ENCODE results near the gene RNF213. TPM values are rescaled to one million over a fixed set of nuclear protein-coding genes. Genes with fewer than 3 reads are reported as not detected.

The RNF213 gene
- total RNA-seq, 1 experiment from 2014 or later, result 44.5 TPM

DNA sequence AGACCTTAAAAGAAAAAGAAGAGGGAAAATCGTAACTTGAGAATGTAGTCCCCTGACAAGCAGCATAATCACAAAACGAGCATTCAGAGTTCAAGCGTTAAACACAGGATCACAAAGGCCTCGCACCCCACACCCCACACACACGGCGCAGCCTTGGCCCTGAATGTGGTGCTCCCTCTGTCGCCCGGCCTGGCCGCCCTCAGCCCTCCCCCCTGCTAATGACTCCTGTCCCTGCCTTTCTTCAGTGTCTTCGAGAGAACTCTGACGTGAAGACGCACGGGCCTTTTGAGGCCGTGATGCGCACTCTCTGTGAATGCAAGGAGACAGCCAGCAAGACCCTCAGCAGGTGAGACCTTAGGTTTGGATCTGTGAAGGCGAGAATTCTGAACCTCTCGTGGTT is 106.9 kb downstream of the RNF213 start:
- no peak overlapping the region for H3K27ac ChIP-seq (ENCODE audit: low read depth, low read length)
- H3K36me3 ChIP-seq (ENCODE audit: control insufficient read depth in 1 of 2, insufficient read depth in 2 of 2, low read length in 2 of 2), result peaks cover 15 to 24% of the 10 kb centered on the region in 2 experiments; a peak in 3 of 4 replicates
- no peaks in the 10 kb centered on the region for H4K20me1 ChIP-seq (ENCODE audit: insufficient read depth)
- no peak for DNase-seq (ENCODE audit: low read depth, low spot score)
- no peaks in the 10 kb centered on the region for H3K9me2 ChIP-seq (ENCODE audit: insufficient read depth)
- ATAC-seq, result no peak
- H3K27me3 ChIP-seq (ENCODE audit: insufficient read depth, low read length), result no peaks in the 10 kb centered on the region
- H3K4me2 ChIP-seq (ENCODE audit: low read length), result no peak overlapping the region
- no peaks in the 10 kb centered on the region for H3K79me2 ChIP-seq (ENCODE audit: insufficient read depth, low read length)
- H3K4me1 ChIP-seq (ENCODE audit: control insufficient read depth in 1 of 2, insufficient read depth in 2 of 2, low read length in 2 of 2), result no peaks in the 10 kb centered on the region
- no peak overlapping the region for H3K9ac ChIP-seq (ENCODE audit: low read length)
- no peak overlapping the region for H3K4me3 ChIP-seq (replicated peaks in 1 of 2; ENCODE audit: low read depth in 1 of 2, low read length in 2 of 2)
- TF ChIP-seq ZBTB33 (IDR thresholded peaks at IDR 0.05; ENCODE audit: extremely low read depth, insufficient replicate concordance, low read length) (no peak), TCF7L2 (IDR thresholded peaks at IDR 0.05; ENCODE audit: borderline replicate concordance, extremely low read depth, insufficient read depth, insufficient read length) (no peak), SRF (IDR thresholded peaks at IDR 0.05; ENCODE audit: low read depth) (no peak), CEBPB (IDR thresholded peaks at IDR 0.05; ENCODE audit: low read depth) (no peak), RAD21 (IDR thresholded peaks at IDR 0.05; ENCODE audit: low read depth) (no peak), FOSL1 (IDR thresholded peaks at IDR 0.05; ENCODE audit: low read depth) (no peak), EZH2phosphoT487 (IDR thresholded peaks at IDR 0.05; ENCODE audit: borderline replicate concordance) (no peak), SP1 (IDR thresholded peaks at IDR 0.05; ENCODE audit: low read depth) (no peak), ELF1 (IDR thresholded peaks at IDR 0.05; ENCODE audit: borderline replicate concordance, low read depth) (no peak), EGR1 (IDR thresholded peaks at IDR 0.05; ENCODE audit: low read depth) (no peak), ZNF274 (IDR thresholded peaks at IDR 0.05; ENCODE audit: low read depth, low read length) (no peak), CBX3 (IDR thresholded peaks at IDR 0.05; ENCODE audit: low read depth) (no peak), SIN3A (IDR thresholded peaks at IDR 0.05; ENCODE audit: low read depth) (no peak)
- TF ChIP-seq, protein P1, sequence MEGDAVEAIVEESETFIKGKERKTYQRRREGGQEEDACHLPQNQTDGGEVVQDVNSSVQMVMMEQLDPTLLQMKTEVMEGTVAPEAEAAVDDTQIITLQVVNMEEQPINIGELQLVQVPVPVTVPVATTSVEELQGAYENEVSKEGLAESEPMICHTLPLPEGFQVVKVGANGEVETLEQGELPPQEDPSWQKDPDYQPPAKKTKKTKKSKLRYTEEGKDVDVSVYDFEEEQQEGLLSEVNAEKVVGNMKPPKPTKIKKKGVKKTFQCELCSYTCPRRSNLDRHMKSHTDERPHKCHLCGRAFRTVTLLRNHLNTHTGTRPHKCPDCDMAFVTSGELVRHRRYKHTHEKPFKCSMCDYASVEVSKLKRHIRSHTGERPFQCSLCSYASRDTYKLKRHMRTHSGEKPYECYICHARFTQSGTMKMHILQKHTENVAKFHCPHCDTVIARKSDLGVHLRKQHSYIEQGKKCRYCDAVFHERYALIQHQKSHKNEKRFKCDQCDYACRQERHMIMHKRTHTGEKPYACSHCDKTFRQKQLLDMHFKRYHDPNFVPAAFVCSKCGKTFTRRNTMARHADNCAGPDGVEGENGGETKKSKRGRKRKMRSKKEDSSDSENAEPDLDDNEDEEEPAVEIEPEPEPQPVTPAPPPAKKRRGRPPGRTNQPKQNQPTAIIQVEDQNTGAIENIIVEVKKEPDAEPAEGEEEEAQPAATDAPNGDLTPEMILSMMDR (IDR thresholded peaks at IDR 0.05 in 2 of 3, conservative IDR thresholded peaks at IDR 0.05 in 1 of 3; ENCODE audit: borderline replicate concordance in 1 of 3, insufficient read depth in 1 of 3, low read depth in 2 of 3, low read length in 2 of 3), result no peak
- TF ChIP-seq, protein P2, sequence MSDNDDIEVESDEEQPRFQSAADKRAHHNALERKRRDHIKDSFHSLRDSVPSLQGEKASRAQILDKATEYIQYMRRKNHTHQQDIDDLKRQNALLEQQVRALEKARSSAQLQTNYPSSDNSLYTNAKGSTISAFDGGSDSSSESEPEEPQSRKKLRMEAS (IDR thresholded peaks at IDR 0.05), result no peak
- H2AFZ ChIP-seq (ENCODE audit: low read depth, low read length, poor library complexity, severe bottlenecking), result no peak overlapping the region
- POLR2A ChIA-PET, result no interaction called here
- CTCF ChIA-PET, result no interaction called here
- RAD21 ChIA-PET (ENCODE audit: low non-redundant PET in 1 of 2, low total read pairs in 2 of 2, uncharacterized antibody in 2 of 2, unreplicated experiment in 2 of 2), result no interaction called here
- no peaks in the 10 kb centered on the region for H3K9me3 ChIP-seq (ENCODE audit: control insufficient read depth in 1 of 2, insufficient read depth in 1 of 2, low read depth in 1 of 2, low read length in 2 of 2)
- intact Hi-C loops (cut with micrococcal nuclease), result no loop called here
- no TSS peak for BruUV-seq (replicated peaks)
